Measurements from ENCODE around the gene TRPM4. TPM values are rescaled to one million over a fixed set of nuclear protein-coding genes. Genes with fewer than 3 reads are reported as not detected.

The TRPM4 gene
- total RNA-seq, 6 experiments from 2014 or later, result 9.2 to 31.1 (median 14.3) TPM

DNA sequence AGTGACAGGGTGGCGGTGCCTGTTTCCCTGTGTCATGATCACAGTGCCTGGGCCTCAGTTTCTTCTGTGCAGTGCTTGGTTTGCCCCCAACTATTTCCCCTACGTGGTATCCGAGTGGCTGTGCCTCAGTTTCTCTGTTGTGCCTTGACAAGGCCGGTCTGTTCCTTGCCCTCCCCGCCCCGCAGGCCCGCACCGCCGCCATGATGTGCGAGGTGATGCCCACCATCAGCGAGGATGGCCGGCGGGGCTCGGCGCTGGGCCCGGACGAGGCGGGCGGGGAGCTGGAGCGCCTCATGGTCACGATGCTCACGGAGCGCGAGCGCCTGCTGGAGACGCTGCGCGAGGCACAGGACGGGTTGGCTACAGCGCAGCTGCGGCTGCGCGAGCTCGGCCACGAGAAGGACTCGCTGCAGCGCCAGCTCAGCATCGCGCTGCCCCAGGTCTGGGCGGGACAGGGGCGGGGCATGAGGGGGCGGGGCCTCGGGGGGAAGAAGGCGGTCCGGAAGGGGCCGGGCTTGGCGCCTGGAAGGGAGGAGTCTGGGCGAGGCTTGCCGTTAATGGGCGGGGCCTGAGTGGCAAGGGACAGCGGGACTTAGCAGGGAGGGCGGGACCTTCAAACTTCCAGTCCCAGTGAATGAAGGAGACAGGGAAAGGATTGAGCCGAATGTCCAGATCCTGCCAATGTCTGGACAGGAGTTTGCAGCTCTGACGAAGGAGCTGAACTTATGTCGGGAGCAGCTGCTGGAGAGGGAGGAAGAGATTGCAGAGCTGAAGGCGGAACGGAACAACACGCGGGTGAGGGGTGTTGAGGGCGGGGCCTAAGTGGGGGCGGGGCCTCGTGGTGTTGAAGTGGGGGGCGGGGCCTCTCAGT is 29.7 kb upstream of the TRPM4 start:
- H3K27me3 ChIP-seq, result no peaks in the 10 kb centered on the region
- peak; percentile 98 to 99 (median 98) for DNase-seq
- peak; percentile 97 to 100 (median 99) for ATAC-seq
- peaks cover 0 to 4% (median 0%) of the 10 kb centered on the region in 4 donors for H3K4me1 ChIP-seq
- H3K27ac ChIP-seq, result no peak overlapping the region
- H3K9me3 ChIP-seq, result no peaks in the 10 kb centered on the region
- 5% methylated on average over 22 of the region's 63 CpGs for WGBS (ENCODE audit: insufficient coverage, low coverage, low lambda C conversion rate, missing lambda C conversion rate)
- H3K4me3 ChIP-seq, result peak overlapping the region in 2 of 3 donors; percentile 11 to 31
- no peaks in the 10 kb centered on the region for H3K36me3 ChIP-seq
- intact Hi-C loops (cut with DNase I), result no loop called here
- TF ChIP-seq, protein P1, sequence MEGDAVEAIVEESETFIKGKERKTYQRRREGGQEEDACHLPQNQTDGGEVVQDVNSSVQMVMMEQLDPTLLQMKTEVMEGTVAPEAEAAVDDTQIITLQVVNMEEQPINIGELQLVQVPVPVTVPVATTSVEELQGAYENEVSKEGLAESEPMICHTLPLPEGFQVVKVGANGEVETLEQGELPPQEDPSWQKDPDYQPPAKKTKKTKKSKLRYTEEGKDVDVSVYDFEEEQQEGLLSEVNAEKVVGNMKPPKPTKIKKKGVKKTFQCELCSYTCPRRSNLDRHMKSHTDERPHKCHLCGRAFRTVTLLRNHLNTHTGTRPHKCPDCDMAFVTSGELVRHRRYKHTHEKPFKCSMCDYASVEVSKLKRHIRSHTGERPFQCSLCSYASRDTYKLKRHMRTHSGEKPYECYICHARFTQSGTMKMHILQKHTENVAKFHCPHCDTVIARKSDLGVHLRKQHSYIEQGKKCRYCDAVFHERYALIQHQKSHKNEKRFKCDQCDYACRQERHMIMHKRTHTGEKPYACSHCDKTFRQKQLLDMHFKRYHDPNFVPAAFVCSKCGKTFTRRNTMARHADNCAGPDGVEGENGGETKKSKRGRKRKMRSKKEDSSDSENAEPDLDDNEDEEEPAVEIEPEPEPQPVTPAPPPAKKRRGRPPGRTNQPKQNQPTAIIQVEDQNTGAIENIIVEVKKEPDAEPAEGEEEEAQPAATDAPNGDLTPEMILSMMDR (IDR thresholded peaks at IDR 0.05), result peak in 1 of 4 donors; percentile 13
- TF ChIP-seq POLR2A (IDR thresholded peaks at IDR 0.05), result no peak

DNA sequence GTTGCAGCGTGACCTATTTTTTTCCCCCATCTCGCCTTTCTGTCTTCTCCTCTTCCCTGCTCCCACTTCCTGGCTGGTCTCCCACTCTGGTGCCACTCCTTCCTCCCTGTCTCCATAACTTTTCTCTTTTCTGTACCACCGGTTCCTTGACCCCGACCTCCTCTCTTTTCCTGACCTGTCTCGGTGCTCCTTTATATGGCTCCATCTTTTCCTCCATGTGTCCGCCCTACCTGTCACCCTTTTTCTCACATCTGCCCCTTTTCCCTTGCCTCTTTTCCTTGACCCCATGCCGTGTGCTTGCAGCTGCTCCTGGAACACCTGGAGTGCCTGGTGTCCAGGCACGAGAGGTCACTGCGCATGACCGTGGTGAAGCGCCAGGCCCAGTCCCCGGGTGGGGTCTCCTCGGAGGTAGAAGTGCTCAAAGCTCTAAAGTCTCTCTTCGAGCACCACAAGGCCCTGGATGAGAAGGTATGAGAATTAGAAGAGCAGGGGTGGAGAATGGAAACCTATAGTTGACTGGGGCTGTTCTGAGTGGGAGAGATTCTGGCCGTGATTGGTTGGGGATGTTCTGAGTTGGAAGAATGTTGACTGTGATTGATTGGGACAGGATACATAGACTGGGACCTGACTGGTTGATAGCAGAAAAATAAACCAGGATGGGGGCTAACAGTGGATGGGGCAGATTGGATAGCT is 28.9 kb upstream of the TRPM4 start:
- H3K9me3 ChIP-seq, result no peaks in the 10 kb centered on the region
- no peak for DNase-seq
- intact Hi-C loops (cut with DNase I), result no loop called here

DNA sequence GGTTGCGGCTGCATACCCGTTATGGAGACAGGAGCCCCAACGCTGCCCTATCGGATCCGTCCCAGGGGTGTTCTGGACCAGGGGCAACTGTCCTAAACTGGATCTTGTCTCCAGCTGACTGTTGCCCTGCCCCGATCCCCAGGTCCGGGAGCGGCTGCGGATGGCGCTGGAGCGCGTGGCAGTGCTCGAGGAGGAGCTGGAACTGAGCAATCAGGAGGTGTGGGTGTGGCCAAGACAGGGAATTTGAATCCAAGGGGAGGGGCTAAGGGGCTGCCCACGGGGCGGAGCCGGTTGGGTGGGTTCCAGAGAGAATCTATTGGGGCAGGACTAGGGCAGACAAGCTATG is 28.4 kb upstream of the TRPM4 start:
- TF ChIP-seq, protein P1 (IDR thresholded peaks at IDR 0.05), result no peak
- TF ChIP-seq POLR2A (IDR thresholded peaks at IDR 0.05), result no peak
- Histone ChIP-seq H3K27ac (no peak overlapping the region), H3K27me3 (no peaks in the 10 kb centered on the region), H3K36me3 (no peaks in the 10 kb centered on the region), H3K9me3 (no peaks in the 10 kb centered on the region), H3K4me3 (no peak overlapping the region), H3K4me1 (peaks cover 0 to 10% (median 0%) of the 10 kb centered on the region in 4 donors)
- intact Hi-C loops (cut with DNase I), result no loop called here
- no peak for ATAC-seq
- 65% methylated on average over 15 of the region's 16 CpGs for WGBS (ENCODE audit: insufficient coverage, low coverage, low lambda C conversion rate, missing lambda C conversion rate)
- DNase-seq, result no peak

More for the DNA sequence above, 28.9 kb upstream of the TRPM4 start:
- H3K4me1 ChIP-seq, result peaks cover 0 to 8% (median 0%) of the 10 kb centered on the region in 4 donors
- TF ChIP-seq, protein P1 (IDR thresholded peaks at IDR 0.05), result no peak
- TF ChIP-seq POLR2A (IDR thresholded peaks at IDR 0.05), result no peak
- no peaks in the 10 kb centered on the region for H3K27me3 ChIP-seq
- H3K36me3 ChIP-seq, result no peaks in the 10 kb centered on the region
- H3K27ac ChIP-seq, result no peak overlapping the region
- WGBS (ENCODE audit: insufficient coverage, low coverage, low lambda C conversion rate, missing lambda C conversion rate), result 60% methylated on average over 15 of the region's 15 CpGs
- peak overlapping the region in 1 of 3 donors; percentile 24 for H3K4me3 ChIP-seq
- no peak for ATAC-seq

DNA sequence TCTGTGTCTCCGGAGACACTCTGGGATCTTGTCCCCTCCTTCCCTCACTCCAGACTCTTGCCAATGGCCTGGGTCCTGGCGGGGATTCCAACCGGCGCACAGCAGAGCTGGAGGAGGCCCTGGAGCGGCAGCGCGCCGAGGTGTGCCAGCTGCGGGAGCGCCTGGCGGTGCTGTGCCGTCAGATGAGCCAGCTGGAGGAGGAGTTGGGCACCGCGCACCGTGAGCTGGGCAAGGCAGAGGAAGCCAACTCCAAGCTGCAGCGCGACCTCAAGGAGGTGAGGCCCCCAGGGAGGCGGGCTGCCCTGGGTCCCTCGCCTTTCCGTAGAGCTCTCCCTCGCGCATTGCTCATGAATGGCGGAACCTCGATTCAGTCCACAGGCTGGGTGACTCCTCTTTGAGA is 27.3 kb upstream of the TRPM4 start:
- H3K27ac ChIP-seq, result no peak overlapping the region
- TF ChIP-seq, protein P1 (IDR thresholded peaks at IDR 0.05), result no peak
- TF ChIP-seq POLR2A (IDR thresholded peaks at IDR 0.05), result no peak
- ATAC-seq (no peak), DNase-seq (no peak)
- H3K36me3 ChIP-seq, result no peaks in the 10 kb centered on the region
- H3K9me3 ChIP-seq, result no peaks in the 10 kb centered on the region
- peaks cover 0 to 10% (median 0%) of the 10 kb centered on the region in 4 donors for H3K4me1 ChIP-seq
- WGBS (ENCODE audit: insufficient coverage, low coverage, low lambda C conversion rate, missing lambda C conversion rate), result 84% methylated on average over 3 of the region's 24 CpGs
- intact Hi-C loops (cut with DNase I), result no loop called here
- no peaks in the 10 kb centered on the region for H3K27me3 ChIP-seq
- no peak overlapping the region for H3K4me3 ChIP-seq
